ENCODE data around the gene MSRB1. TPM values are rescaled to one million over a fixed set of nuclear protein-coding genes. Genes with fewer than 3 reads are reported as not detected.
"Not testable (repeated sequence)": the region's sequence is repeated elsewhere in the genome, so short reads cannot be mapped to it uniquely, and the experiment has no call there.

MSRB1 gene
- total and polyA plus RNA-seq, 5 donors = 18.0 to 39.2 (median 26.9) TPM

- WGBS = 22% methylated on average over 24 of the region's 24 CpGs
- no peak for ATAC-seq
- DNase-seq = no peak
These were observed 22.5 kb upstream of the MSRB1 start for GRCh38 chr16:1965396-1966001.

DNA sequence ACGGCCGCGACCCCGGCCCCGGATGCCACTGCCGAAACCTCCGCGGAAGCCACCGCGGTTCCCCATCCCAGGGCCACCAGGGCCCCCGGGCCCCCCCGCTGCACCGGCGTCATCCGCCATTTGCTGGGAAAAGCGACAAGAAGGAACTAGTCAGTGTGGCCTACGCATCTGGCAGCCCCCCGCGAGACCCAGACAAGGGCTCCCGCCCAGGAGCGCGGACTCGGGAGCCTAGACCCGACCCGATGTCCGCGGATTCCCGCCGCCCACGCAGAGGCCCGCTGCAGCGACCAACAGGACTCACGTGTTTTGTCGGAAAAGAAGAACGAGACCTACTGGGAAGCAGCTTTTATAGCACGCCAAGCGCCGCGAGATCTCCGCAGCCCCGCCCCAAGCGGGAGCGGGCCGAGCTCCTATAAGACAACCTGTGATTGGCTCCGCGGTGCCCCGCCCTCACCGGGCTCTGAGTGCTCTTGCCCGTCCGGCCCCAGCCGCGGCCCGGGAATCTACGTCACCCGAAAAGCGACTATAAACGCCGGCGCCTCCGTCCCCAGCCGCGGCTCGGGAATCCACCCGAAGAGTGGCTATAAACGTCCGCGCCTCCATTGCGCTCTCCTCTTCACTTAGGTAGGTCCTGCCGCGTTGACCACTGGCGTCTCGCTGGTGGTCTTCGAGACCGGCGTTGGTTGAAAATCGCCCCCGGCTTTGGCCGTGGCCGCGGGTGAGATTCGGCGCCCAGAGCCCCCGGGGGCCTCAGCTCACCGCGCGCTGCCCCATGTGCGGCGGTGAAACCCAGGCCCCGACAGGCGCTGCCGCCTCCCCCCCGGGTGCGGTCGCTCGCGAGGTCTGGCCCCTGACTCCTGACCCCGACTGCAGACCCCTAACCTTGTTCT lies 21.8 kb upstream of the MSRB1 start, which contains the start of gene RPS2:
Gene RPS2 (minus strand): TSS at position 321 of the 890 bp plus-strand sequence. CDS start 201 bp downstream, at position 120.
- under 1% methylated on average over 97 of the region's 97 CpGs for WGBS
- Histone ChIP-seq H3K27ac (ENCODE audit: low read length) (peak within 1 kb of the TSS; percentile 83), H3K27me3 (ENCODE audit: control insufficient read depth, insufficient read depth) (no peaks in the 10 kb centered on the region), H3K9me3 (ENCODE audit: control insufficient read depth, low read length) (no peaks in the 10 kb centered on the region), H3K4me1 (ENCODE audit: control insufficient read depth, insufficient read depth, low read length) (peaks cover 15% of the 10 kb centered on the region), H3K4me3 (ENCODE audit: low read length) (peak within 1 kb of the TSS; percentile 81)
- intact Hi-C loops (cut with DNase I) = no loop called here
- DNase-seq (peak; percentile 99 to 100 (median 100)), ATAC-seq (peak; percentile 96 to 98)

More at GRCh38 chr16:1965396-1966001, 22.5 kb upstream of the MSRB1 start:
- peak overlapping the region; percentile 83 for H3K27ac ChIP-seq (ENCODE audit: low read length)
- H3K4me1 ChIP-seq (ENCODE audit: control insufficient read depth, insufficient read depth, low read length) = peaks cover 13% of the 10 kb centered on the region
- H3K27me3 ChIP-seq (ENCODE audit: control insufficient read depth, insufficient read depth) = no peaks in the 10 kb centered on the region
- intact Hi-C loops (cut with DNase I) = no loop called here
- H3K9me3 ChIP-seq (ENCODE audit: control insufficient read depth, low read length) = no peaks in the 10 kb centered on the region
- peak overlapping the region; percentile 81 for H3K4me3 ChIP-seq (ENCODE audit: low read length)

DNA sequence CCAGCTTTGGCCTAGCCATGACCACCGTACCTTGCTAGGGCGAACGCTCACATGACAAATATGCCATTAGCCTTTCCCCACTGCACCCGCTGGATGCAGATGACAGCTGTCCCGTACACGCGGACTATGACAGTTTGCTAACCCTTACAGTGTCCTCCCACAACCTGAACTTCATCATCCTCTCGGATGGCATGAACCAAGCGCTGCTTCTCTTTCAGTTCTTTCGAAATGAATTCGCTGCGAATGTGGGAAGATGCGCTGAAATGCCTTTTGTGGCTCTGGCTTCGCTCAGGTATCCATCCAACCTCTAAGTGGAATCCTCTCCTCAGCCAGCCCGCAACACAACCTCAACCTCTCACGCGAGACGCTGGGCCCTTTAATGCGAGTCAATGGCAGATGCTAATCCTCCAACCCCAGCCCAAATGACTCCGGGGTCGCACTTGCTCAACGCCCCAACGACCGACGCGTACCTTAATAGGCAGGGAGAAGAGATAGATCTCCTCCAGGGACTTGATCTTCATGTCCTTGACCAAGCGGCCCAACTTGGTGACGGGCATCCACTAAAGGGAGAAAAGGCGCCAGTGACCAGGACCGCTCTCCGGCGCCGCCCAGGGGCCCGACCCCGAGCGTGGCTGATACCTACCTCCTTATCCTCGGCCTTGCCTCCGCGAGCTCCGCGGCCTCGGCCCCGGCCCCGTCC lies 21.0 kb upstream of the MSRB1 start:
- 9% methylated on average over 44 of the region's 44 CpGs for WGBS
- Histone ChIP-seq H3K9me3 (ENCODE audit: control insufficient read depth, low read length) (no peaks in the 10 kb centered on the region), H3K4me1 (ENCODE audit: control insufficient read depth, insufficient read depth, low read length) (peaks cover 15% of the 10 kb centered on the region), H3K27ac (ENCODE audit: low read length) (peak overlapping the region; percentile 39), H3K27me3 (ENCODE audit: control insufficient read depth, insufficient read depth) (no peaks in the 10 kb centered on the region), H3K4me3 (ENCODE audit: low read length) (peak overlapping the region; percentile 81)
- DNase-seq = peak in 1 of 3 donors; percentile 80
- peak; percentile 2 to 44 for ATAC-seq
- intact Hi-C loops (cut with DNase I) = no loop called here

- DNase-seq; H3K9me3 ChIP-seq (ENCODE audit: control insufficient read depth, low read length); intact Hi-C loops (cut with DNase I); H3K4me3 ChIP-seq (ENCODE audit: low read length); H3K27me3 ChIP-seq (ENCODE audit: control insufficient read depth, insufficient read depth); ATAC-seq; H3K27ac ChIP-seq (ENCODE audit: low read length): not testable (repeated sequence)
- peaks cover 15% of the 10 kb centered on the region for H3K4me1 ChIP-seq (ENCODE audit: control insufficient read depth, insufficient read depth, low read length)
- 87% methylated on average over 37 of the region's 37 CpGs for WGBS
These were observed 19.5 kb upstream of the MSRB1 start for GRCh38 chr16:1962161-1963153.

- DNase-seq (peak in 1 of 3 donors; percentile 38), ATAC-seq (no peak)
- WGBS = 64% methylated on average over 6 of the region's 6 CpGs
- Histone ChIP-seq H3K9me3 (ENCODE audit: control insufficient read depth, low read length) (no peaks in the 10 kb centered on the region), H3K27me3 (ENCODE audit: control insufficient read depth, insufficient read depth) (no peaks in the 10 kb centered on the region), H3K27ac (ENCODE audit: low read length) (no peak overlapping the region), H3K4me3 (ENCODE audit: low read length) (no peak overlapping the region), H3K4me1 (ENCODE audit: control insufficient read depth, insufficient read depth, low read length) (peaks cover 15% of the 10 kb centered on the region)
- intact Hi-C loops (cut with DNase I) = no loop called here
These were observed 18.7 kb upstream of the MSRB1 start for GRCh38 chr16:1961651-1962067.

- Histone ChIP-seq H3K4me1 (ENCODE audit: control insufficient read depth, insufficient read depth, low read length) (peaks cover 15% of the 10 kb centered on the region), H3K4me3 (ENCODE audit: low read length) (peak overlapping the region; percentile 89), H3K9me3 (ENCODE audit: control insufficient read depth, low read length) (no peaks in the 10 kb centered on the region), H3K27ac (ENCODE audit: low read length) (no peak overlapping the region), H3K27me3 (ENCODE audit: control insufficient read depth, insufficient read depth) (no peaks in the 10 kb centered on the region)
- DNase-seq (peak in 1 of 3 donors; percentile 45), ATAC-seq (no peak)
- WGBS = 52% methylated on average over 20 of the region's 20 CpGs
- intact Hi-C loops (cut with DNase I) = no loop called here
These were observed 17.9 kb upstream of the MSRB1 start for GRCh38 chr16:1960665-1961630.

GRCh38 chr16:1959269-1960039 lies 16.5 kb upstream of the MSRB1 start, which contains the start of gene NDUFB10:
Gene NDUFB10, plus strand, starts transcription at chr16:1959538. Its CDS starts 87 bp downstream, at chr16:1959625.
- intact Hi-C loops (cut with DNase I) = no loop called here
- DNase-seq = peak; percentile 94 to 98 (median 98)
- under 1% methylated on average over 79 of the region's 79 CpGs for WGBS
- peak within 1 kb of the TSS; percentile 89 for H3K4me3 ChIP-seq (ENCODE audit: low read length)
- H3K9me3 ChIP-seq (ENCODE audit: control insufficient read depth, low read length) = no peaks in the 10 kb centered on the region
- no peaks in the 10 kb centered on the region for H3K27me3 ChIP-seq (ENCODE audit: control insufficient read depth, insufficient read depth)
- peaks cover 10% of the 10 kb centered on the region for H3K4me1 ChIP-seq (ENCODE audit: control insufficient read depth, insufficient read depth, low read length)
- peak; percentile 93 to 95 for ATAC-seq
- H3K27ac ChIP-seq (ENCODE audit: low read length) = peak within 1 kb of the TSS; percentile 95

GRCh38 chr16:1958715-1959268 lies 15.8 kb upstream of the MSRB1 start:
- Histone ChIP-seq H3K9me3 (ENCODE audit: control insufficient read depth, low read length) (no peaks in the 10 kb centered on the region), H3K4me3 (ENCODE audit: low read length) (no peak overlapping the region), H3K27me3 (ENCODE audit: control insufficient read depth, insufficient read depth) (no peaks in the 10 kb centered on the region), H3K27ac (ENCODE audit: low read length) (peak overlapping the region; percentile 14), H3K4me1 (ENCODE audit: control insufficient read depth, insufficient read depth, low read length) (peaks cover 7% of the 10 kb centered on the region)
- intact Hi-C loops (cut with DNase I) = no loop called here
- 27% methylated on average over 14 of the region's 14 CpGs for WGBS
- ATAC-seq (peak; percentile 2 to 8), DNase-seq (peak; percentile 44 to 75 (median 72))
